ENCODE results near the gene TTC16.

The TTC16 gene

GRCh38 chr9:127698985-127699670 is 16.8 kb upstream of the TTC16 start:
- DNase-seq: peak; percentile 87

- no peak for DNase-seq
Measured at GRCh38 chr9:127700140-127700539, 15.7 kb upstream of the TTC16 start.

GRCh38 chr9:127700594-127701255 is 15.2 kb upstream of the TTC16 start:
- DNase-seq: no peak

- DNase-seq: no peak
Measured at GRCh38 chr9:127703289-127703946, 12.5 kb upstream of the TTC16 start.

- DNase-seq: no peak
Measured at GRCh38 chr9:127705577-127706379, 10.1 kb upstream of the TTC16 start.

- no peak for DNase-seq
Measured at GRCh38 chr9:127706836-127707241, 9.0 kb upstream of the TTC16 start, which contains the start of gene CFAP157. TSS of gene CFAP157 (plus strand) at chr9:127706988. CDS start at chr9:127707032, 44 bp downstream.

- peak; percentile 22 for DNase-seq
Measured at GRCh38 chr9:127707766-127708165, 8.1 kb upstream of the TTC16 start.

GRCh38 chr9:127708952-127709587 is 6.8 kb upstream of the TTC16 start:
- DNase-seq: no peak

- DNase-seq: no peak
Measured at GRCh38 chr9:127710204-127710783, 5.6 kb upstream of the TTC16 start.

GRCh38 chr9:127711226-127711701 is 4.6 kb upstream of the TTC16 start:
- no peak for DNase-seq

GRCh38 chr9:127711831-127712274 is 4.0 kb upstream of the TTC16 start:
- no peak for DNase-seq

- no peak for DNase-seq
Measured at GRCh38 chr9:127712371-127712770, 3.5 kb upstream of the TTC16 start.

- DNase-seq: no peak
Measured at GRCh38 chr9:127712867-127713266, 3.0 kb upstream of the TTC16 start.

GRCh38 chr9:127714020-127714750 is 1.7 kb upstream of the TTC16 start:
- no peak for DNase-seq

GRCh38 chr9:127714951-127715469 is 869 bp upstream of the TTC16 start:
- DNase-seq: no peak

- no peak for DNase-seq
Measured at GRCh38 chr9:127716412-127716811, 533 bp downstream of the TTC16 start.

GRCh38 chr9:127717766-127718165 is 1.9 kb downstream of the TTC16 start:
- no peak for DNase-seq

- no peak for DNase-seq
Measured at GRCh38 chr9:127720031-127720864, 4.4 kb downstream of the TTC16 start.

- DNase-seq: no peak
Measured at GRCh38 chr9:127720865-127721227, 5.0 kb downstream of the TTC16 start.

- DNase-seq: no peak
Measured at GRCh38 chr9:127721391-127721821, 5.5 kb downstream of the TTC16 start.

Data from stimulated activated naive CD4-positive, alpha-beta T cell treated with Interleukin-2 at 50 U/mL for 16 hours (primary cell).